NT2/D1 (cell line): ENCODE measurements around the gene P2RX1.

Experiments used
- DNase-seq: peaks from one replicate; pipeline ENCODE4 v3.0.0-alpha.2; 2011; ENCODE audit warnings: low read depth, low spot score
- H3K27me3 ChIP-seq: 2 replicates; pipeline ENCODE4 v1.6.0; 2011; ENCODE audit warnings: mild to moderate bottlenecking; ENCODE audit not compliant: insufficient read length, insufficient read depth
- H3K36me3 ChIP-seq: 2 replicates; pipeline ENCODE4 v1.6.1; 2011; ENCODE audit warnings: mild to moderate bottlenecking, low read length, mixed read lengths; ENCODE audit not compliant: insufficient read depth, insufficient read length
- H3K4me1 ChIP-seq: 2 replicates; pipeline ENCODE4 v1.5.1; 2011; ENCODE audit not compliant: insufficient read depth, insufficient read length
- H3K4me3 ChIP-seq: 2 replicates; pipeline ENCODE4 v1.5.1; 2011; ENCODE audit warnings: low read depth; ENCODE audit not compliant: insufficient read length
- H3K9ac ChIP-seq: 2 replicates; pipeline ENCODE4 v1.6.0; 2011; ENCODE audit warnings: low read depth; ENCODE audit not compliant: insufficient read length
- H3K9me3 ChIP-seq: 2 replicates; pipeline ENCODE4 v1.5.1; 2011; ENCODE audit warnings: mild to moderate bottlenecking, low read length; ENCODE audit not compliant: insufficient read depth
- SUZ12 ChIP-seq: IDR thresholded peaks from 2 replicates; pipeline ENCODE4 v1.6.1; 2011; ENCODE audit not compliant: insufficient read length, insufficient read depth; ENCODE audit errors: extremely low read depth
- YY1 ChIP-seq: IDR thresholded peaks from 2 replicates; pipeline ENCODE4 v1.6.1; 2011; ENCODE audit not compliant: insufficient read length, insufficient read depth
- ZNF274 ChIP-seq: IDR thresholded peaks from 2 replicates; pipeline ENCODE4 v1.6.1; 2011; ENCODE audit warnings: mild to moderate bottlenecking, low read depth, low read length

P2RX1 gene

GRCh38 chr17:3924512-3925350, 8.5 kb upstream of the P2RX1 start:
- Histone ChIP-seq H3K4me1 (peaks cover 25% of the 10 kb centered on the region), H3K4me3 (no peak overlapping the region), H3K9me3 (no peaks in the 10 kb centered on the region), H3K27me3 (no peaks in the 10 kb centered on the region), H3K9ac (no peak overlapping the region), H3K36me3 (peaks cover 5% of the 10 kb centered on the region)
- TF ChIP-seq YY1 = no peak
- no peak for TF ChIP-seq ZNF274
- no peak for TF ChIP-seq SUZ12
- no peak for DNase-seq

GRCh38 chr17:3923466-3924190, 7.4 kb upstream of the P2RX1 start:
- no peak overlapping the region for H3K4me3 ChIP-seq
- no peaks in the 10 kb centered on the region for H3K27me3 ChIP-seq
- TF ChIP-seq SUZ12 = no peak
- TF ChIP-seq ZNF274 = no peak
- no peak for TF ChIP-seq YY1
- peaks cover 5% of the 10 kb centered on the region for H3K36me3 ChIP-seq
- no peak overlapping the region for H3K9ac ChIP-seq
- H3K9me3 ChIP-seq = no peaks in the 10 kb centered on the region
- H3K4me1 ChIP-seq = peaks cover 25% of the 10 kb centered on the region
- no peak for DNase-seq

GRCh38 chr17:3922765-3923164, 6.5 kb upstream of the P2RX1 start:
- Histone ChIP-seq H3K4me1 (peaks cover 20% of the 10 kb centered on the region), H3K9me3 (no peaks in the 10 kb centered on the region), H3K36me3 (no peaks in the 10 kb centered on the region), H3K27me3 (no peaks in the 10 kb centered on the region), H3K4me3 (no peak overlapping the region), H3K9ac (no peak overlapping the region)
- TF ChIP-seq SUZ12 = no peak
- TF ChIP-seq YY1 = no peak
- no peak for TF ChIP-seq ZNF274
- DNase-seq = no peak

- Histone ChIP-seq H3K4me1 (peaks cover 14% of the 10 kb centered on the region), H3K36me3 (no peaks in the 10 kb centered on the region), H3K4me3 (no peak overlapping the region), H3K27me3 (no peaks in the 10 kb centered on the region), H3K9ac (no peak overlapping the region), H3K9me3 (no peaks in the 10 kb centered on the region)
- TF ChIP-seq ZNF274 (no peak), SUZ12 (no peak), YY1 (no peak)
- no peak for DNase-seq
Measured at GRCh38 chr17:3921502-3922319, 5.4 kb upstream of the P2RX1 start.

GRCh38 chr17:3921006-3921405, 4.7 kb upstream of the P2RX1 start:
- Histone ChIP-seq H3K9ac (no peak overlapping the region), H3K9me3 (no peaks in the 10 kb centered on the region), H3K4me3 (no peak overlapping the region), H3K27me3 (no peaks in the 10 kb centered on the region), H3K4me1 (peaks cover 10% of the 10 kb centered on the region), H3K36me3 (no peaks in the 10 kb centered on the region)
- TF ChIP-seq ZNF274 (no peak), SUZ12 (no peak), YY1 (no peak)
- DNase-seq = no peak

GRCh38 chr17:3919123-3919624, 2.9 kb upstream of the P2RX1 start:
- Histone ChIP-seq H3K27me3 (no peaks in the 10 kb centered on the region), H3K4me1 (peaks cover 6% of the 10 kb centered on the region), H3K9me3 (no peaks in the 10 kb centered on the region), H3K9ac (peak overlapping the region; percentile 21), H3K36me3 (no peaks in the 10 kb centered on the region), H3K4me3 (no peak overlapping the region)
- TF ChIP-seq YY1 = no peak
- no peak for TF ChIP-seq SUZ12
- no peak for TF ChIP-seq ZNF274
- DNase-seq = no peak
